GM19397 (cell line): ENCODE results near the gene PIGU.
"Not testable (repeated sequence)": the region's sequence is repeated elsewhere in the genome, so short reads cannot be mapped to it uniquely, and the experiment has no call there.

Experiments
- ATAC-seq: cut with Tn5 transposase; IDR thresholded peaks from one replicate; pipeline ENCODE4 v1.9.1; 2021; ENCODE audit warnings: mild to moderate bottlenecking, moderate library complexity; ENCODE audit not compliant: unreplicated experiment

PIGU gene

GRCh38 chr20:34676642-34677373, at the start of gene PIGU:
Gene PIGU (minus strand): TSS chr20:34677092. CDS start chr20:34677085, 7 bp downstream.
- peak; percentile 98 for ATAC-seq

GRCh38 chr20:34724172-34724571, 47.3 kb upstream of the PIGU start:
- ATAC-seq: no peak

- ATAC-seq: not testable (repeated sequence)
These were observed 45.7 kb upstream of the PIGU start for GRCh38 chr20:34722560-34722959.

- no peak for ATAC-seq
These were observed 43.4 kb upstream of the PIGU start for GRCh38 chr20:34720266-34720665.

- peak; percentile 74 for ATAC-seq
These were observed 42.5 kb upstream of the PIGU start for GRCh38 chr20:34719242-34720017.

GRCh38 chr20:34717230-34718095, 40.6 kb upstream of the PIGU start:
- ATAC-seq: no peak

GRCh38 chr20:34716921-34717229, 40.0 kb upstream of the PIGU start:
- ATAC-seq: no peak

- ATAC-seq: no peak
These were observed 38.5 kb upstream of the PIGU start for GRCh38 chr20:34715384-34715783.

- not testable (repeated sequence) for ATAC-seq
These were observed 37.1 kb upstream of the PIGU start for GRCh38 chr20:34713944-34714515.

GRCh38 chr20:34713194-34713943, 36.5 kb upstream of the PIGU start:
- no peak for ATAC-seq

- no peak for ATAC-seq
These were observed 35.8 kb upstream of the PIGU start for GRCh38 chr20:34712525-34713192.

- ATAC-seq: no peak
These were observed 35.0 kb upstream of the PIGU start for GRCh38 chr20:34711813-34712430.

- ATAC-seq: no peak
These were observed 34.1 kb upstream of the PIGU start for GRCh38 chr20:34710861-34711574.

GRCh38 chr20:34710568-34710839, 33.6 kb upstream of the PIGU start:
- no peak for ATAC-seq

GRCh38 chr20:34709831-34710567, 33.1 kb upstream of the PIGU start:
- ATAC-seq: peak; percentile 32

GRCh38 chr20:34709044-34709830, 32.3 kb upstream of the PIGU start:
- peak; percentile 48 for ATAC-seq

GRCh38 chr20:34708621-34709043, 31.7 kb upstream of the PIGU start:
- ATAC-seq: peak; percentile 10
